HG03060 (cell line): ENCODE results near the gene FARP1.

Source experiments
- ATAC-seq: cut with Tn5 transposase; IDR thresholded peaks from one replicate; pipeline ENCODE4 v1.9.1; 2021; ENCODE audit warnings: low read depth, moderate number of reproducible peaks; ENCODE audit not compliant: unreplicated experiment

Gene FARP1

DNA sequence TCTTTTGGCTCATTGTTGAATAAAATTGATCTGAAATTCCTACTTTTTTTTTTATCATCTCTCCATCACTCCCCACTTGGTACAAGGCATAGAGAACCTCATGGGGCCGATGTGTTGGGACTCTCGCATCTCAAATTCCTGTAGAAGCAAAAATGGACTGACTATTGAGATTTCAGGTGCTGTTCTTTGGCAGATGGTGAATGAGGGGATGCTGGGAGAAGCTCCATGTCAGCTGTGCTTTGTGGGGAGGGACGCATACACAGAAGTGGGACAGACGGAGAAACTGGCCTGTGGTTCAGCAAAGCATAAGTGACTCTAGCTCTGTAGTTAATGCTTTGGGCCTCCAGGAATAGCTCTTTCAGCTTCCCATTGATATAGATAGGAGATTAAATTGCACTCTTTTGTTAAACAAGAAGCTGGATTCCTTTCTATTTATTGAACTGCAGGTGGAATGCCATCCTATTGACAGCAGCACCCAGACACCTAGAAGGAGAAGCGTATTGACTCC lies 228.7 kb downstream of the FARP1 start:
- ATAC-seq: no peak

DNA sequence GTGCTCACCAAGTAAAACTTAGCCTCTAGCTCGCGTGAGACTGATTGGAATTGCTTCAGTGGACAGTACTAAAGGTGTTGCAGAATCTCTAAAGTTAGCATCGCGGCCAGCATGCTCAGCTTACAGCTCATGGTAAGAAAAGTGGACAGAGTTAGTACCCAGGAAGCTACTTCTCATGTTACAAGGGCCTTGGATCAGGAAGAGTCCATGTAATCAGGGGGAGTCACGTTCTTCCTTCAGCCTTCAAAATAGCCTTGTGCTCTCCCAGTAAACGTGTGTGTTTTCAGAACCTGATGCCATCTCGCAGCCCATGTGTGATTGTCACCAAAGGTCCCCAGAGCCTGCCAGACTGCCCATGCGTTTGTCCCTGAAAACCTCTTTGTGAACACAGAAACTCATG lies 230.0 kb downstream of the FARP1 start:
- no peak for ATAC-seq

DNA sequence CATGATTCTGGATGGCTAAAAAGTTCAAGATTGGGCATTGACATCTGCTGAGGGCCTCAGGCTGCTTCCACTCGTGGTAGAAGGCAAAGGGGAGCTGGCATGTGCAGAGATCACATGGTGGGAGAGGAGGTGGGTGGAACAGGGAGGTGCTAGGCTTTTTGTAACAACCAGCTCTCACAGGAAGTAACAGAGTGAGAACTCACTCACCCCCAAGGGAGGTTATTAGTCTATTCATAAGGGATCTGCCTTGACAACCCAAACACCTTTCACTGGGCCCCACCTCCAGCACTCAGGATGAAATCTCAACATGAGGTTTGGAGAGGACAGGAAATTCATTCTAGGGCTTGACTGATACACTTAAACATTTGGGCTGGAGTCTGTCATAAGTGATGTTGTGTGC lies 231.9 kb downstream of the FARP1 start:
- ATAC-seq: no peak

DNA sequence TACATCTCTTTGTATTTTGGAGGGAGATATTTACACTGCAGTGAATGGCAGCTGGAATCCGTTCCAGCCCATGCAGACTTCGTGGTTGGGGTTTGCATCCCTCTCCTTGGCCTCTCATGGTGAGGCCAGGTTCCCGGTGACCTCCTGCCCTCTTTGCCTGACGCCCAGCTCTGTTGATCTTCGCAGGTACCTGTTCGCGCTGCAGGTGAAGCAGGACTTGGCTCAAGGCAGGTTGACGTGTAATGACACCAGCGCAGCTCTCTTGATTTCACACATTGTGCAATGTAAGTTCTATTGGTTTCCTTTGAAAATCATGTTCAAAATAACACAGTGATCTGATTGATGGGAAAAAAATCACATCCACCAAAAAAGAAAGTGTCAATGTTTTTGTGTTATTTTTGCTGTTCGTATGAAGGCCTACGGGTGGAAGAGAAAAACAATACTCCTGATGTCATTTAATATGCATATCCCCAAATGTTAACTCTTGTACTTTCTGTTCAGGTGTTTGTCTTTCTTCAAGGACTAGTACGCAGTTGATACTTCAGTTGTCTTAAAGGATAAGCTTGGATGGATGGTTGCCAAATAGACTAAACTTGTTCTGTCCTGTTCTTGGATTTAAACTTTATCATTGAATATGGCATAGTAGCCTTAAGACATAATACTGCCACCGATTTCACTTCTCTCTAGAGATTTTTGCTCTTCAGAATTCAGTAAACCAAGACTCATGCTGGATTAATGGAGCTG lies 234.9 kb downstream of the FARP1 start:
- ATAC-seq: no peak

DNA sequence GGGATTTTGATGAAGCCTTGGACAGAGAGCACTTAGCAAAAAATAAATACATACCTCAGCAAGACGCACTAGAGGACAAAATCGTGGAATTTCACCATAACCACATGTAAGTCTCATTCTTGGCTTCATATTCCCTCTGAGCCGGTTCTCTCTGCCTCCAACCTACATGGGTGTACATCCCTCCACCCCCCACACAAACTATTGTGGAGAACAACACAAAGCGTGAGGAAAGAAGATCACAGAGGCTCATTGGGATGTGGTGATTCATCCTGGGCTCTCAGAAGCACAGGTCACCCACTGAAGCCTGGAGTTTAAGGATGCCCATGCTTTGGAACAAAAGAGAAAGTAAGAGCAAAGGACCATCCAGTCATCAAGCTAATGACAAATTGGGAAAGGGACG lies 241.8 kb downstream of the FARP1 start:
- ATAC-seq: no peak

DNA sequence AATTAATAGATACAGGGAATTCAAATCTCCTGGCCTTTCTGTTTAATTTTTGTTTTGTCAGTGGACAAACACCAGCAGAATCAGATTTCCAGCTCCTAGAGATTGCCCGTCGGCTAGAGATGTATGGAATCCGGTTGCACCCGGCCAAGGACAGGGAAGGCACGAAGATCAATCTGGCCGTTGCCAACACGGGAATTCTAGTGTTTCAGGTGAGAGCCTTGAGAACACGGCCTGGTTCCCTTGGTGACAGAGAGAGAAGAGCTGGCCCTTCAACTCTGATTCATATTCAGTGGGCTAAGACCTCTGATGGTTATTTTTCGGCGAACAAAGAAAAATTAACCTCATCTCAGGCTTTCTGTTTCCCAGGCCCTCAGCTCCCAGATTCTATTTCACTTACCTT lies 242.7 kb downstream of the FARP1 start:
- no peak for ATAC-seq

DNA sequence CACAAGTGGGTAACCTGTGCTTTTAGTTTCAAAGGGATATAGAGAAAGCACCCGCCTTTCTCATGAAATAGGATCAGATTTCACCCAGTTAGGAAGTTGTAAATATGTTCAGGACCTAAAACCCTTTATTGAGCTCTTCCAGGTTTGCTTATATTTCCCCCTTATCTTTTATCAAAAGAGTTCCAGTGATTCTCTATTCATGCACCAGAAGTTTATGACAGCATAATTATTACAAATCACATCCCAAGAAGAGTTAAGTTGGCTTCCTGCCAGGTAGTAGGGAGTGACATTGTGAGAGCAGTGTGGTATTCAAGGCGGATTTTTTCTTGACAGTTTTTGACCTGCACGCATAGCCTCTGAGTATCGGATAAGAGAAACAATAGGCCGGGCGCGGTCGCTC lies 243.7 kb downstream of the FARP1 start:
- no peak for ATAC-seq

DNA sequence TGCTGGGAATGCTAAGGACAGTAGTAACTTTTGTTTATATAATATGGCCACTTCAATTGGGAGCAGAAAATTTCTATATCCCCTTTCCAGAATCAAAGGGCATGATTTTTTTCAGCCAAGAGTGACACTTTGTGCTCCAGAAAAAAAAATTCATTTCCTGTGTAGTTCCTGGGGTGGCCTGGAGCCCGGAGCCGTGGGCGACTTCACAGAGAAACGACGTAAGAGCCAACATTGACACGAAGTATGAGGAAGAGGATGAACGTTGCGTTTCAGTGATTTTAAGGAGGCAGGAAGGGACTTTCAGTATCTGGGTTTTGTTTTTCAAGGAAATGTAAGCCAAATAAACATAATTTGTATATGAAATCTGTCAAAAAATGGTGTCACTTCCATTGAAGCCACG lies 246.4 kb downstream of the FARP1 start:
- no peak for ATAC-seq

DNA sequence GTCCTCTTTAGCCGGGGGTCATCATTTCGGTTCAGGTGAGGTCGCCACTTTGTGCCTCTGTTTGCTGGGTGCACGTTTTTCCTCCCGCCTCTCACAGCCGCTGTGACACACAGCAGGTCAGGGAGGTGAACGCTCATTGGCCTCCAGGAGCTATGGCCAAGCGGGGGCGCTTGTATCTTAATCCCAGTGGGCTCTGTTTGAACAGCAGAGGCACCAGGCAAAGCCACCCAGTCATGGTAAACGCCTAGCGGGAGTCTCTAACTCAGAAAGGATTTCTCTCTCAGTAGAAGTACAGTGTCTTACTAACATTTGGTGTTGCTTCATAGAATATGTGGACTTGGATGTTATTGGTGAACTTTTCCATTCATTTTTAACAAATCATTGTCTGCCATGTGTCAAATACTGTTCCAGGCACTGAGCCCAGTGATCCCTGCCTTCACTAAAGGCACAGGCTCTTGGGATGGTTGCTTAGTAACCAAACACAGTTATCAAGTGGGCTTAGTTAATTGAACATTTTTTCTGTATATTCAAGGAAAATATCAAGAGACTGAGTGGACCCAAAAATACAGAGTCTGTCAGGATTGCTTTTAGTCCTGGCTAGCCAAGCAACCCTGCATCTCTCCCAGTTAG lies 247.3 kb downstream of the FARP1 start:
- ATAC-seq: no peak

DNA sequence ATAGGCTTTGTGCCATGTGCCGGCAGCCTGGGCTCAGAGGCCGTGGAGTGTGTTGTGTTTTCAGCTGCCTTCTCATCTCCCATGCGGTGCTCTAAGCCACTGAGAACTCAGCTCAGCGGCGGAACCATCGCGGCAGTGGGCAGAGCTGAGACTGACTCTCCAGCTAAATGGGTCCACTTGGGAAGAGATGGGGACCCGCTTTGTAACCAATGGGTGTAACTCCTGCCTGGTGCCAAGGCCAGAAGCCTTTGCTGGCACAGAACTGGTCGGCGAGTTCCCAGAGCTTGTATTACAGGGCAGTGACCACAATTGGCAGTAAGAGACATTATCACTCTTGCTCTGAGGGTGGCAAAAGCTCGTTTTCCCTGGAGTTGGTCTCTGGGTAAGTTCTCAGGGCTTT lies 251.0 kb downstream of the FARP1 start:
- ATAC-seq: no peak

DNA sequence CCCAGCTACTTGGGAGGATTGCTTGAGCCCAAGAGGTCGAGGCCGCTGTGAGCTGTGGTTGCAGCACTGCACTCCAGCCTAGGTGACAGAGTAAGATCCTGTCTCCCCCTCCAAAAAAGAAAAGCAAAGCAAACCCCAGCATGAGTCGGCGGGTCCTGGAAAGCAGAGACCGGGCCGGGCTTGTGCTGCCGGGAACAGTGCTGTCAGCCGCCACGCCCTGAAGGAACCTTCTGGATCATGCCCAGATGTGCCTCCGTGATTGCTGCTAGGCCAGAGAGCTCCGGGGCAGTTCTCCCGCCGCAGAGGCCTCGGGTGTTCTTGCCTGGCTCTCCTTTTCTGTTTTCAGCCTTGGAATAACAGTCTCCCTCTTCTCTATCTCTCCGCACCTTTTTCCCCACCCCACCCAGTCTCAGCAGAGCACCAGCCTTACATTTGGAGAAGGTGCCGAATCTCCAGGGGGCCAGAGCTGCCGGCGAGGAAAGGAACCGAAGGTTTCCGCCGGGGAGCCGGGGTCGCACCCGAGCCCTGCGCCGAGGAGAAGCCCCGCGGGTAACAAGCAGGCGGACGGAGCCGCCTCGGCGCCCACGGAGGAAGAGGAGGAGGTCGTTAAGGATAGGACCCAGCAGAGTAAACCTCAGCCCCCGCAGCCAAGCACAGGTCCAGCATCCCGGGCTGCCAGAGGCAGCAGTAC lies 252.1 kb downstream of the FARP1 start:
- no peak for ATAC-seq

DNA sequence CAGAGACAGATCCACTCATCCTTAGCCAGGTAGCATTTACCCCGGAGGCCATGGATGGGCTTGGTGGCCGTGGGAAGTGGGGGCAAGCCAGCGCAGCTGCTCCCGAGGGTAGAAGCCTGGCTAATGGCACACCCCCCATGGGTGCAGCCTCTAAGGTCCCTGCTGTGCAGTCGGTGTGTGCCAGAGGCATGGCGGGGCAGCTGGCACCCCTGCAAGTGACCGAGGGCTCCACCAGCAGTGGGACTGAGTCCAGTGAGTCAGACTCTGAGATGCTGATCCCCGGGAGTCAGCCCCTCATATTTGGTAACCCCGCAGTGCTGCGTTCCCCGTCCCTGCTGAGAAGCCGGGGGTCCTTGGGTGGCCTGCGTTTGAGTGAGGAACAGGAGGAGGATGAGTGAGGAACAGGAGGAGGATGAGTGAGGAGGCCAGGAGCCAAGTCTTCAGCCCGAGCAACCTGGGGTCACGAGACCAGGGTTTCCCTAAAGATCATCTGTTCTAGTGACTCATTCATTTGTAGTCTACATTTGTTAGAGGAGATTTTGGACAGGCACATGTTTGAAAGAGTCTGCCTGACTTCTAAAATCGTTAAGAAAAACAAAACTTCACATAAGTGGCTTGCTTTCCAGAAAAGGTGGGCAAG lies 253.3 kb downstream of the FARP1 start:
- ATAC-seq: no peak

DNA sequence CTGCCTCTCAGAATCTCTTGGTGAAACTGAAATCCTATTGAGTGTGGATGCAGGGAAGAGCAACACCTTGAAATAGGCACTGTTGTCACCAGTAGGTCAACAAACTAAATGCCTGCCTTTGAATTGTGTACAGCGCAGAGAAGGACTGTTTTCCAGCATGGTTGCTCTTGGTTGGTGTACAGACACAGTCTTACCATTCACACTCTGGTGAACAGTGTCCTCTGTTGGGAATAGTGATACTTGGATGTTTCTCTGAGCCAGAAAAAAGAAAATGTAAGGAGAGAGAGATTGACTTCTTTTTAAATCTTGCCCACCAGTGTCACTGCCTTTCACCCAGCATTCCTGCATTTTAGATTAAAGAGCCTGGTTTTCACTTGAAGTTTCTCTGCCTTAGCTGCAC lies 254.3 kb downstream of the FARP1 start:
- no peak for ATAC-seq

DNA sequence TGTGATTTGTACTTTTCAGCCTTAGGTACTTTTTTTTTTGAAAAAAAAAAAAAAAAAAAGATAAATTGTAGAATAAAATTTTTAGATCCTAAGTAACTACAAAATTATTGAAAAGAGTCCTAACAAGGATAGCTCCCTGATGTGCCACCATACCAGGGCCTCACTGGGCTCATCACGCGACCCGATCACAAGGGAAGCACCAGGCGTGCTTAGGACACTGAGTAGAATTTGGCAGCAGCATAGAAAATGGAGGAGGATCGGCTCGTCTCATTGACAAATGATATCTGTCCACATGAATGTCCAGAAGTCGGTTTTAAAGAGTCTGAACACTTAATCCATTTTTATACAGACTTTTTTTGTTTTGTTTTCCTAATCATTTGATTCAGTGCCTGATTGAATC lies 255.0 kb downstream of the FARP1 start:
- no peak for ATAC-seq

DNA sequence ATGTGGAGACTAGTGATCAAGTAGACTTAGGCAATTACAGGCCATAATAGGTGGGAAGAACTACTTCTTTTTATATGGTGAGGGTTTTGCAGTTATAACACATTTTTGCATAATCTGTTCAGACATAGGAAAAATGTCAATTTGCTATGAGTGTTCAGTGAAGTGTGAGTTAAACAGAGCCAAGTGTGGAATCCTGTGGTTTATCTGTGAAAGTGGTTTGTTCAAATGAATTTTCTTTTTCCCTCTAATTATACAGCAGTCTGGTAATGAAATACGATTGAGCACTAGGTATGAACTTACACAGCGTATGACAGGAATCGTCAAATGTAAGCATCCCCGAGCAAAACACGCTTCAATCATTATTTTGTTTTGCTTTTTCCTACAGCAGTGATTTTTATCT lies 255.7 kb downstream of the FARP1 start:
- ATAC-seq: no peak

DNA sequence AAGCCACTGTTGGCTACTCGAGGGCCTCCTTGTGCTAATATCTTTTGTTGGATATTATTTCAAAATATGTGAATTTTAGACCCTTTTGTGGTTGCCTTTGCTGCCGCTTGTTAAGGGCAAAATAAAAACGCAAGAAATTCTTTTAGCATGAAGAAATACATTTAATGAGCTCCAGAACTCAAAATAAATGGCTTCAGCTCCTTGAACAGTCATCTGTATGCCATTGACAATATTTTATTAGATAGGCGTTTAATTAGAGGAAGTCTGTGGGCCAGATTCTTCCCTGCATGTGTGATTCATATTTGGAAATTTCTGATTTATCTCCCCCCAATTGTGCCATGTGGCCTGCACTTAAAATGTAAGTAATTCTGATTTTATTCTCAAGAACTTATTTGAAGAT lies 256.9 kb downstream of the FARP1 start:
- ATAC-seq: no peak

DNA sequence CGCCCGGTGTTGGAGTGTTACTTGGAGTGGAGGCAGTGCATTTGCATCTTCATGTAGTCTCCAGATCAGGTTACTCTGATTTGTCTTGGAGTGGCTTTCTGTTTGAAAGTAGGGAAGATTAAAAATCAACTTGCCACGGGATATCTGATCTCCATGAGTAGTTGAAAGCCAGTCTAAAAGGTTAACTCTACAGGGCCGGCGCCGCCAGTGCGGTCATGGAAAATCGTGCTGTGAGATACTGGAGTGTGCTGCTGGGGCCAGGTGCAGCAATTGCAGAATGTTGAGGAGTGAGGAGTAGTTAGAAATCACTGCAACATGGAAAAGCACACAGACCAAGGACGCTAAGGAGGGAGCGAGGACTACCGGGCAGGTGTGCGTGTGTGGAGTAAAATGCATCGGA lies 259.0 kb downstream of the FARP1 start:
- no peak for ATAC-seq

DNA sequence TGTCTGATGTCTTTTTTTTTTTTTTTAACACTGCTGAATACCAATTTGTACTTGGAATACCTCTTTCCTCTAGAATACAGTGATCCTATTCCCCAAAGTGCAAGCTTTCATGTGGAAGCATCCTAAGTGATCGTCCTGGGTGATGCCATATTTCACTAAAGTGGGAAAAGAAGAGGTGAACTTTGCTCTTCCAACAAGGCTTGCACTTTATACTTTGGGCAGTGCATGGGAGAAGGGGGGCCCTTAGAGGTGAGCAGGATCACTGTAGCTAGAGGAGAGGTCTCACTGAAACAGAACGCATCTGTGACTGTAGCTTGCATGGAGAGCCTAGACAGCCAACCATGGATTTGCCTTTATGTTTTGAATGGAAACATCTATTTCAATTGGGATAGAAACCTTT lies 260.2 kb downstream of the FARP1 start:
- no peak for ATAC-seq

DNA sequence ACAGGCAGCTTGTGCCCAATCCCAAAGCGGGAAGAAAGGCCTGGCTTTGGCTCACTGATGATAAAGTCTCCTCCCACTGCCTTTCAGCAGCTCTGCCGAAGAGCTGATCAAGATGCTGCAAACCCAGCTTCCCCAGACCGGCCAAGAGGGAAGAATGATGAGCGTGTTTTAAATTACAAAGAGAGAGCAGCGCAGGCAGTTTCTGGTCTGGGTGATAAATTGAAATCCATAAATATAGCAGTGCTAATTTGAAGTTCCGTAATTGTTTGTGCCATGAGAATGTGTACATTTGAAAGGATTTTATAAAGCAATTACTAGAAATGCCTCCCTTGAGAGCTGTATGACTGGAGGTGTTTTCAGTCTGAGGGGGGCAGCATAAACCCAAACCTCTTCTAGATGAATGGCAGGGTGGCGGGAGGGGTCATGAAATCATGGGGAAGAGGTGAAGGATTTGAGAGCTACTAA lies 262.2 kb downstream of the FARP1 start:
- ATAC-seq: no peak

DNA sequence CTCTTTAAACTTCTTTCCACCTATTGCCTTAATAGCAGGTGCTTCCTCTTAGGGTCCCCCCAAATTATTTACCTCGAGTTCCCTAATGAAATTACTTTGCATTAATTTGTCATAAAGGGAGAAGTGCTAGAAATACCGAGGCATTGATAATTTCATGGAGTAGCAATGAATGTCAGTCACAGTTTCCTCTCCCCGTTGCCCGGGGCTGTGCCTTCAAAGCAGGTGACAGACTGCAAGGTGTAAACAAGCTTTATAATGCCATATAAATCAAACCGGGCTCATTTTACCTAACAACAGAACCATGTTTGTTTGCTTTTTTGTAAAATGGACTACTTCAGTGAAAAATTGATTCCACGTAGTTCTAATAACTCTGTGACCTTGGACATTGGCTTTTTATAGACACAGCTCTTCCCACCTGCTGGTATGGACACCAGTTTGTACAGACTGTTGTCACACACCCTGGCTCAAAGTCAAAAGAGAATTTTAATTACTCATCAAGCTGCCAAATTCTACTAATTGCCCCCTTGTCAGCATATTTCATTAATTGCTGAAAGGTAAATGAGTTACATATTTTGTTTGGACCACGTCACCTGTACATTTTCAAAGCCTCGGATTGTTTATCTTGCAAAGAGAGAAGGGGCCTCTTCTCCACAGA lies 262.9 kb downstream of the FARP1 start:
- ATAC-seq: no peak

DNA sequence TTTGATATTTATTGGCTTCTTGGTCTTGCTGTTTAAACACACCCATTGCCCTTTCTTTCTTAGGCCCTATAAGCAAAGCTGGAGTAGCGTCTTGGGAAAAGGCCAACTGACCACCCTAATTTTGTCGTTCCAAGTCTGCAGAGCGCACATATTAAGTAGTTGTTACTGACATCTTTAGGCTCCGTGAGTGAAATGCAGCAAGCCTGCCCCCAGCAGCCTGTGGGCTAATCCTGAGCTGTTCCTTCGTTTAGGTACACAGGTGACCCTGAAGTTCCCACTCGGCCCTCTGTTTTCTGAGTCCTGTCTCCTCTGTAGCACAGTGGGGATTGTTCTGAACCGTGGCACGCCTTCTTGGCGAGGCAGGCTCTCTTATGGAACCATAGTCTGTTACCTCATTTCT lies 263.5 kb downstream of the FARP1 start:
- no peak for ATAC-seq
